NT2/D1 (cell line): ENCODE results near the gene LGI4.

Experiments used
- SUZ12 ChIP-seq: IDR thresholded peaks from 2 replicates; pipeline ENCODE4 v1.6.1; 2011; ENCODE audit not compliant: insufficient read length, insufficient read depth; ENCODE audit errors: extremely low read depth
- YY1 ChIP-seq: IDR thresholded peaks from 2 replicates; pipeline ENCODE4 v1.6.1; 2011; ENCODE audit not compliant: insufficient read length, insufficient read depth

- TF ChIP-seq YY1, result no peak
- TF ChIP-seq SUZ12, result no peak
Measured at GRCh38 chr19:35176181-35176570, 41.3 kb upstream of the LGI4 start.
